Measurements from ENCODE around the gene LCN6.

DNA sequence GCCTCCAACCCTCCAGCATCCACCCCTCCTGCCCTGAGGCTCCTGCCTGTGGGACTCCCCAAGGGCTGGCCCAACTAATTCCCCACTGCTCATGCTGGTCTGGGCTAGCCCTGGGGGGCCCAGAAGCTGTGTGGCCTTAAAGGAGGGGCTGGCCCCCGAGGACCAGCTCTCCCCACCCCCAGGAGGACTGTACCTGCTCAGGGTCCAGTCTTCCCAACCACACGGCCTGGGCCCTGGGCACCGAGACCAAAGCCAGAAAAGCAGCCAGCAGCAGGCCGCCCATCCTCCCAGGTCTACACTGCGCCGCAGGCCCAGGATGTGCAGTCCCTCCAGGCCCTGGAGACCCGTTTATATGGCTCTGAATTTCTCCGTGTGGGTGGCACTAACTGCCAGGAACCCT is at the start of gene LCN6:
- TF ChIP-seq, protein P1, sequence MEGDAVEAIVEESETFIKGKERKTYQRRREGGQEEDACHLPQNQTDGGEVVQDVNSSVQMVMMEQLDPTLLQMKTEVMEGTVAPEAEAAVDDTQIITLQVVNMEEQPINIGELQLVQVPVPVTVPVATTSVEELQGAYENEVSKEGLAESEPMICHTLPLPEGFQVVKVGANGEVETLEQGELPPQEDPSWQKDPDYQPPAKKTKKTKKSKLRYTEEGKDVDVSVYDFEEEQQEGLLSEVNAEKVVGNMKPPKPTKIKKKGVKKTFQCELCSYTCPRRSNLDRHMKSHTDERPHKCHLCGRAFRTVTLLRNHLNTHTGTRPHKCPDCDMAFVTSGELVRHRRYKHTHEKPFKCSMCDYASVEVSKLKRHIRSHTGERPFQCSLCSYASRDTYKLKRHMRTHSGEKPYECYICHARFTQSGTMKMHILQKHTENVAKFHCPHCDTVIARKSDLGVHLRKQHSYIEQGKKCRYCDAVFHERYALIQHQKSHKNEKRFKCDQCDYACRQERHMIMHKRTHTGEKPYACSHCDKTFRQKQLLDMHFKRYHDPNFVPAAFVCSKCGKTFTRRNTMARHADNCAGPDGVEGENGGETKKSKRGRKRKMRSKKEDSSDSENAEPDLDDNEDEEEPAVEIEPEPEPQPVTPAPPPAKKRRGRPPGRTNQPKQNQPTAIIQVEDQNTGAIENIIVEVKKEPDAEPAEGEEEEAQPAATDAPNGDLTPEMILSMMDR (conservative IDR thresholded peaks at IDR 0.05 in 1 of 2, IDR thresholded peaks at IDR 0.05 in 1 of 2; ENCODE audit: extremely low read depth in 1 of 2, insufficient read depth in 1 of 2, low read depth in 1 of 2, low read length in 2 of 2), result no peak
- TF ChIP-seq EZH2 (IDR thresholded peaks at IDR 0.05; ENCODE audit: borderline replicate concordance, low read length), result no peak
